ENCODE measurements around the gene RUVBL2.

Gene RUVBL2

DNA sequence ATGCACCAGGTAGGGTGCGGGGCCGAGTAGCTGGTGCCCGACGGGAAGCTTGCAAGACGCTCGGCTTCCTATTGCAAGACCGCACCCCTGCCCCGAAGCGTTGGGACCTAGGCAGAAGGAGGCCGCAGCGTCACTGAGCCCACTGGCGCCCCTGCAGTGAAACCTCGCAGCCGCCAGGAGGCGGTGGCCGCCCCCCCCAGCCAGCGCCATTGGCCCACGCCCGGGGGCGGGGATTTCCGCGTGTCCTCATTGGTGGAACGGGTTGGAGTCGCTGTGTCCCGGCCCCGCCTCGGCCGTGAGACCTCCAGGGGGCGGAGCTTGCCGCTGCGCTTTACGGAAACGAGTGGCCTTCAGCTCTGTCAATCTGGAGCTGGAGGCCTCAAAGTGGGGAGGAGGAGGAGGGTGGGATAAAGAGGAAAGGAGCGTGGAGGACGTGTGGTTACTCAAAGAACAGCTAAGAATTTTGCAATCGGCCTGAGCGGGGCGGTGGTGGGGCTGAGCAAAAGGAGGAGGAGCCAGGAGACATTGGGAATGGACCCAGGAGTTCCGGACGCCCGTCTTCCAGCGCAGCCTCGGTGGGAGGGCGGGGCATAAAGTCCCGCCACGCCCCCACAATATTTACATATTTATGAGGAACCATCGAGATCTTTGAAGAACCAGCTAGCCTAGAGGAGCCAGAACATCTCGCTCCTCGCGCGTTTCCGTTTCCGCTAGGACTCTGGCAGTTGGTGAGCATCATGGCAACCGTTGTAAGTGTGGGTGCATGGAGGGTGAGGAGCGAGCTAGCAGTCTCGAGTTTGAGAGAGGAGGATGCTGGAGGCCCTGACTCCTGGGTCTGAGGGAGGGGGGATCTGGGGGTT, at the start of gene RUVBL2, which contains the start of gene GYS1:
RUVBL2 (plus strand) TSS at position 713 of the 860 bp plus-strand sequence; CDS start at position 738, 25 bp downstream.
GYS1 (minus strand) TSS at position 135 of the 860 bp plus-strand sequence. CDS start 197 bp downstream, outside the sequence.
- DNase-seq, result peak; percentile 94

- DNase-seq, result no peak
Observed at GRCh38 chr19:48945415-48945814, 48.3 kb upstream of the RUVBL2 start.

DNA sequence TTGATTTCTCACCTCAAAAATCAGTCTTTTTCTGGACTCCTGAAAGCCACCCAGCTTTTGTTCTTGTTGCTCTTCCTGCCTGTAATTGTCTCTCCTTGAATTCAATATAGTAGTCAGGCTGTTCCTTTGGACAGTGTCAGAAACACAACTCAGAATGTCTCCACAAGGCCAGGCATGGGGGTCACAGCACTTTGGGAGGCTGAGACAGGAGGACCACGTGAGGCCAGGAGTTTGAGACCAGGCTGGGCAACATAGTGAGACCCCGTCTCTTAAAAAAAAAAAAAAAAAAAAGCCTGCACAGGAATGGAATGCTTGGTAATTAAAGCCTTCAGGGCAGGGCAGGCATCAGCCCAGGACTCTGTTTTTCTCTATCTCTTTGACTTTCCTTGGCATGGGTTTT, 47.9 kb upstream of the RUVBL2 start:
- DNase-seq, result no peak

DNA sequence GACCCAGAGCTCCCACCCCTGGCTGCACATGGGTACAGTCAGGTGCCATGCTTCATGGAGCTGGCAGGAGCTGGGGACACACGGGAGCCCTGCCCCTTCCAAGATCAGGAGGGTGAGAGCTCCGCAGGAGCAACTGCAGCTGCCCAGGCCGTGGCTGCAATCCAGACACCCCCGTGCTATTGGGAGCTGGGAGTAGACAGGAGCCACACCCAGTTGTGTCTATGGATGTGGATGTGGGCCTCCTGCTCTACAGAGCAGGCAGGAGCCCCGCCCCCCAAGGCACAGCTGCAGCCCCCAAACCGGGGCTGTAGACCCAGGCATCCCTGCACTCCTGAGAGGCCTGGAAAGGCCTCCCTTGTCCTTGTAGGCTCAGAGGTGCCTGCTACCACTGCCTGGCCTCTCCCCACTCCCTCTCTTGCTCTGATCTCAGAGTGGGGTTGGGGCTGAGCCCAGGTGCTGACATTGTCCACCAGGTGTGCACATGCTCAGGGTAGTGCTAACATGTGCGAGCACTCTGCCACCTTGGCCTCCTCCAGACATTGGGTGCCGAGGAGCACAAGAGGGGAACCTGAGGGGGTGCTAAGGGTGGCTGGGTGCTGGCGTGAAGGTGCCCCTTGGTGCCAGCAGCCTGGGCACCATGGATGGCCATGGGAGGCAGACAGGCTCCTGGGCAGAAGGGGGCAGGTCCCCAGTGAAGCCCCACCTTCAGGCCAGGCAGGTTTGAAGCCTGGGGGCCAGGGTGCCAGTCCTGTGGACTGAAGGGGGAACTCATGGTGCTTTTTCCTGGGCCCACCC, 47.0 kb upstream of the RUVBL2 start:
- DNase-seq, result no peak

- DNase-seq, result no peak
Observed at GRCh38 chr19:48947258-48947542, 46.5 kb upstream of the RUVBL2 start.

DNA sequence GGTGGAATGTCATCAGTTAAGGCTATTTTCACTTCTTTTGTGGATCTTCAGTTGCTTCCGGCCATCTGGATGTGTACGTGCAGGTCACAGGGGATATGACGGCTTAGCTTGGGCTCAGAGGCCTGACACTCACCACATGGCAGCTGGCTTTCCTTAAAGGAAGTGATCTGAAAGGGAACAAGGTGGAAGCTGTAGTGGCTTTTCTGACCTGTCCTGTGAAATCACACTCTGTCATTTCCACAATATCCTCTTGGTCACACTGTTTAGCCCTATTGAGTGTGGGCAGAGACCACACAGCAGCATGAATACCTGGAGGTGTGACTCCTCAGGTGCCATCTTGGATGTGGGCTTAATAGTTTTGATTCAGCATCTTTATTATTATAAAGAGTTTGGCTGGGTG, 43.5 kb upstream of the RUVBL2 start:
- DNase-seq, result no peak

DNA sequence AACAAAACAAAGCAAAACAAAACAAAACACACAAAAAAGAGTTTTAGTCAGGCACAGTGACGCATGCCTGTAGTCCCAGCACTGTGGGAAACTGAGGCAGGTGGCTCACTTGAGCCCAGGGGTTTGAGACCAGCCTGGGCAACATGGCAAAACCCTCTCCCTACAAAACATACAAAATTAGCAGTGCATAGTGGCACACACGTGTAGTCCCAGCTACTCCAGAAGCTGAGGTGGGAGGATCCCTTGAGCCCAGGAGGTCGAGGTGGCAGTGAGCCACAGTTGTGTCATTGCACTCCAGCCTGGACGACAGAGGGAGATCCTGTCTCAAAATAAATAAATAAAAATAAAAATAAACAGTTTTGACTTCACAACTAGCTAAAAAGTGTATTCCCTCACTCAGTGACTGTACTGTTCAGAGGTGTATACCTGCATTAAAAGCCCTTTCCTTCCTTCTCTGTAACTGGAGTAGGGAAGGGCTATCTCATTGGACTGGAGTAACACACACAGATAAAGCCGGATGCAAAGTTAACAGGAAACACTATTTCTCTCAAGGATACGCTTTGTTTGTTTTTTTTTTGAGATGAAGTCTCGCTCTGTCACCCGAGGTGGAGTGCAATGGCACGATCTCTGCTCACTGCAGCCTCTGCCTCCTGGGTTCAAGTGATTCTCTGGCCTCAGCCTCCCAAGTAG, 42.7 kb upstream of the RUVBL2 start:
- no peak for DNase-seq

GRCh38 chr19:48953141-48953540, 40.5 kb upstream of the RUVBL2 start:
- no peak for DNase-seq

DNA sequence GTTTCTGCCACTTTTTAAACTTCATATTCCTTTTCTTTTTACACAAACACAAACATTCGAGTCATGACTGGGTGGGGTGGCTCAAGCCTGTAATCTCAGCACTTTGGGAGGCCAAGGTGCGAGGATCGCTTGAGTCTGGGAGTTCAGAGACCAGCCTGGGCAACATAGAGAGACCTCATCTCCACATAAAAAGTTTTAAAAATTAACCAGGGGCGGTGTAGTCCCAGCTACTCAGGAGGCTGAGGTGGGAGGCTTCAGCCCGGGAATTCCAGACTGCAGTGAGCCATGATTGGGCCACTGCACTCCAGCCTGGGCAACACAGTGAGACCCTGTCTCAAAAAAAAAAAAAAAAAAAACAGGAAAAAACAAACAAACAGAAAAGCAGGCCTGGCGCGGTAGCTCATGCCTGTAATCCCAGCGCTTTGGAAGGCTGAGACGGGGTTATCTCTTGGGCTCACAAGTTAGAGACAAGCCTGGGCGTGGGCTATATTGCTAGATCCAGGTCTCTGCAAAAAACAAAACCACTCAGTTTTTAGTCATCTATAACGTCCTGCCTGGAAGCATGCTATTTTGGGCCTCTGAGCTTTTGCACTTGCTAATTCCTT, 39.6 kb upstream of the RUVBL2 start:
- no peak for DNase-seq

GRCh38 chr19:48954595-48955307, 38.9 kb upstream of the RUVBL2 start, which contains the start of gene BAX:
BAX (plus strand) TSS chr19:48954875; CDS start chr19:48954929, 54 bp downstream.
- peak; percentile 58 for DNase-seq

DNA sequence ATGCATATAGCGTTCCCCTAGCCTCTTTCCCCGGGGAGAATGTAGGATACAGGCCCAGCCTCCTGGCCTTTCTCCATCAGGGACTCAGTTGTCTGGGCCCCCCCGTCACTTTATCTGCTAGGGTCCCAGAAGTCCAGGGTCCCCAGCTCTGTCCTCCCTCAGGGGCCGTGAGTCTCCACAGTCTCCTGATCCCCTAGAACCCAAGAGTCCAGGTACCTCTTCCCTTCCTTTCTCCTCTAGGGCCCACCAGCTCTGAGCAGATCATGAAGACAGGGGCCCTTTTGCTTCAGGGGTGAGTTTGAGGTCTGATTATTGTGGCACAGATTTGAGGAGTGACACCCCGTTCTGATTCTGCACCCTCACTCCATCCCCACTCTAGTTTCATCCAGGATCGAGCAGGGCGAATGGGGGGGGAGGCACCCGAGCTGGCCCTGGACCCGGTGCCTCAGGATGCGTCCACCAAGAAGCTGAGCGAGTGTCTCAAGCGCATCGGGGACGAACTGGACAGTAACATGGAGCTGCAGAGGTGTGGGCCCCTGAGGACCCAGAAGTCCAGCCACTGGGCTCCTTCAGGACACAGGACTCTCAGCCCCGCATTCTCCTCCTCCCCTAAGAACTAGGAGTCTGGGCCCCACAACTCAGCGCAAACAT, 38.3 kb upstream of the RUVBL2 start:
- no peak for DNase-seq

GRCh38 chr19:48958006-48958405, 35.7 kb upstream of the RUVBL2 start:
- DNase-seq, result no peak

DNA sequence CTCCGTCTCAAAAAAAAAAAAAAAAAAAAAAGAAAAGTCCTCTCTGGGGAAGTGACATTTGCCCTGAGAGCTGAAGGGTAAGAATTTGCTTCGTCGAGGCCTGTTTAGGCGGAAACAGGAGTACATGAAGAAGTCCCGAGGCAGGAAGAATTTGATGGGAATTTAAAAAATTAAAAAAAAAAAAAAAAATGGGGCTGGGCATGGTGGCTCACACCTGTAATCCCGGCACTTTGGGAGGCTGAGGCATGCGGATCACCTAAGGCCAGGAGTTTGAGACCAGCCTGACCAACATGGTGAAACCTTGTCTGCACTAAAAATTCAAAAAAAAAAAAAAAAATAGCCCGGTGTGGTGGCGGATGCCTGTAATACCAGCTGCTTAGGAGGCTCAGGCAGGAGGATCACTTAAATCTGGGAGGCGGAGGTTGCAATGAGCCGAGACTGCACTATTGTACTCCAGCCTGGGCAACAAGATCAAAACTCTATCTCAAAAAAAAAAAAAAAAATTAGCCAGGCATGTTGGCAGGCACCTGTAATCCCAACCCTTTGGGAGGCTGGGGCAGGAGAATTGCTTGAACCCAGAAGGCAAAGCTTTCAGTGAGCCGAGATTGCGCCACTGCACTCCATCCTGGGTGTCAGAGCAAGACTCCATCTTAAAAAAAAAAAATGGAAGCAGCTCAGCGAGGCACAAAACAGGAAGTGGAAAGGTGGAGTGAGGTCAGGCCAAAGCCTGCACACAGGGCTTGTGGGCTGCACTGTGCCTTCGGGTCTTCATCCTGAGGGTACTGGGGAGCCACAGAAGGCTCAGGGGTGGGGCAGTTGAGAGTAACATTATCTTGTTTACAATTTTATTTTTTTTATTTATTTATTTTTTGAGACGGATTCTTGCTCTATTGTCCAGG, 34.1 kb upstream of the RUVBL2 start:
- no peak for DNase-seq

DNA sequence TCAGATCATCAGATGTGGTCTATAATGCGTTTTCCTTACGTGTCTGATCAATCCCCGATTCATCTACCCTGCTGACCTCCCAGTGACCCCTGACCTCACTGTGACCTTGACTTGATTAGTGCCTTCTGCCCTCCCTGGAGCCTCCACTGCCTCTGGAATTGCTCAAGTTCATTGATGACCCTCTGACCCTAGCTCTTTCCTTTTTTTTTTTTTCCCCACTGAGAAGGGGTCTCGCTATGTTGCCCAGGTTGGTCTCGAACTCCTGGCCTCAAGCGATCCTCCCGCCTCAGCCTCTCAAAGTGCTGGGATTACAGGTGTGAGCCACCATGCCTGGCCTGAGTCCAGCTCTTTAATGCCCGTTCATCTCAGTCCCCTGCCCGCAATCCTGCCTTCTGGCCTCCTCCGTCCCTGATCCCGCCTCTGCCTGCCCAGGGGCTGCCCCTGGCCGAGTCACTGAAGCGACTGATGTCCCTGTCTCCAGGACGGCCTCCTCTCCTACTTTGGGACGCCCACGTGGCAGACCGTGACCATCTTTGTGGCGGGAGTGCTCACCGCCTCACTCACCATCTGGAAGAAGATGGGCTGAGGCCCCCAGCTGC, 32.5 kb upstream of the RUVBL2 start:
- DNase-seq, result no peak

DNA sequence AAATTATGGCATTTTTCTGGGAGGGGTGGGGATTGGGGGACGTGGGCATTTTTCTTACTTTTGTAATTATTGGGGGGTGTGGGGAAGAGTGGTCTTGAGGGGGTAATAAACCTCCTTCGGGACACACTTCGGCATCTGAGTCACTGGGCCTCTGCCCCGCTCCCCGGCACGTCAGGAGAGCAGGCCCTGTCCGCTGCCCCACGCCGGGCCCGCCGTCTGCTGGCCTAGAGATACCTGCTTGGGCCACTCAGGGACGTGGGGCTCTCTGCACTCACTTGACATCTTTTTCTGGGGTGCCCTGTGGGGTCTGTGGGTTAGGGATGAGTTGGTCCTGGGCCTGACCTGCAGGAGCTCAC, 32.0 kb upstream of the RUVBL2 start:
- DNase-seq, result no peak

DNA sequence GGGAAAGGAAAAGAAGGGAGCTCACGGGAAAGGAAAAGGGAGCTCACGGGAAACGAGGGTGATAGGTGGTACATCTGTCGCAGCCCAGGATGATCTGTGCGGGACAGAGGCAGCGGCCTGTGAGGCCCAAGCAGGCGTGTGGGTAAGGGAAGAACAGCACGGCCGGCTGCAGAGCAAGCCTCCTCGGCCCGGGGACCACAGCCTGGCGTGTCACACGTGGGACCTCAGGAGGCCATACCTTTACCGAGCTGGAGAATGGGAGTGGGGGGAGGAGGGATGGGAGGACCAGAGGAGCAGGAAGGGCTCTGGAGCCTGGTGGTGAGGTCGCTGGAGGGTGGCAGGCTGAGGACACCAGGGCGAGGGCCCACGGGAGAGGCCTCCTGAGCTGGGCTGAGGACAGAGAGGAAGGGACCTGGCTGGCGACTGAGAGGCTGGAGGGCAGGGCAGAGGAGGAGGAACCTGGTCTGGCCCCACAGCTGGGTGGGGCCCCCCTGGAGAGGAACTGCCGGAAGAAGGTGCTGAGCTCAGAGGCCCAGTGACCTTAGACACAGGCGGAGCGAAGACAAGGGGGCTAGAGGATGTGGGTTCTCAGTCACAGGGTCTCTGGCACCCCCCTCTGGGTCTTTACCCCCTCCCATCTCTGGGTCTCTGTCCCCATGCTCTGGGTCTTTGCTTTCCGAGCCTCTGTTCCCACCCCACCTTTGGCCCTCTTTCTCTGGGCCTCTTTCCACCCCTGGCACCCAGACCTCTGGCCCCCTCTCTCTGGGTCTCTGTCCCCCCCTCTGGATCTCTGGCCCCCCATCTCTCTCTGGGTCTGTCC, 31.4 kb upstream of the RUVBL2 start:
- no peak for DNase-seq

GRCh38 chr19:48962849-48963165, 30.9 kb upstream of the RUVBL2 start:
- no peak for DNase-seq

DNA sequence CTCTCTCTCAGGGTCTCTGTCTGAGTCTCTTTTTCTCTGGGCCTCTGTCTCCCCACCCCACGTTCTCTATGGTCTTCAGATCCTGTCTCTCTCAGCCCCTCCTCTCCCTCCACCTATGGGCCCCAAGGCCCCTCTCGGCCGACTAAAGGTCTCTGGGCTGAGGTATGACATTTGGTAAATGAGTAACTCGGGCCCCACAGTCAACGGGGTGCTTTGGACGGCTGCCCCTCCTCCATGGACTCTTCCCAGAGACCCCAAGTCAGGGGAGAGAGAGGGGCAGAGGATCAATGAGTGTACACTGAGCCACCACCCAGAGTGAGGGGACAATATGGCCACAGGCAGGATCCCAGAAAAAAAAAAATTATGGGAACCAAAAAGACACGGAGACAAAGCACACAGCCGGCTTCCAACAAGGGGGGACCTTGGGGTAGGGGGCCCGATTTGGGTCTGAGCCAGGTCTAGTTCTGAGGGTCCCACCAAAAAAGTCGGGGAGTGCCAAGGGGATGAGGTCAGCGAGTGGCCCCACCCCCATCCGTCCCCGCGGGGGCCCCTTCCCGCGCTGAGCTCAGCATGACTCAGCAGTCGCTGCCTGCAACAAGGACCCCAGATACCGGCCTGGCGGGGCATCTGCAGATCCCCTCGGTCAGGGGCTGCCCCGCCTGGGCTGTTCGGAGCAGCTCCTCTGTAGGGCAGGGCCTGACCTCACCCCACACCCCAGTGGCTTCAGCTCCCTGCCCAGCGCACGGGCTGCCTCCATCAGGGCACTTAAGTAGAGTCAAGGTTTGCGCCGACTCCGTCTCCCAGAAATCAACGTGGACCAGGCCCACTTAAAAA, 30.1 kb upstream of the RUVBL2 start:
- DNase-seq, result no peak
